SK-N-SH (cell line): ENCODE measurements around the gene GUCY2D.

Source experiments
- EZH2phosphoT487 ChIP-seq: fragments of 200-600 bp; sonication (generic); IDR thresholded peaks from 2 replicates; pipeline ENCODE4 v1.6.1; 2017; ENCODE audit warnings: low read depth, mixed run types, mild to moderate bottlenecking, antibody characterized with exemption, moderate library complexity, borderline replicate concordance
- FOXM1 ChIP-seq: IDR thresholded peaks from 2 replicates; pipeline ENCODE4 v1.4.0; 2012; ENCODE audit warnings: low read depth, mild to moderate bottlenecking
- TF ChIP-seq, protein P1 (sequence below): fragments of 200-600 bp; sonication (generic); IDR thresholded peaks from 2 replicates; pipeline ENCODE4 v1.6.1; 2017; ENCODE audit warnings: antibody characterized with exemption, mild to moderate bottlenecking, moderate library complexity

DNA sequence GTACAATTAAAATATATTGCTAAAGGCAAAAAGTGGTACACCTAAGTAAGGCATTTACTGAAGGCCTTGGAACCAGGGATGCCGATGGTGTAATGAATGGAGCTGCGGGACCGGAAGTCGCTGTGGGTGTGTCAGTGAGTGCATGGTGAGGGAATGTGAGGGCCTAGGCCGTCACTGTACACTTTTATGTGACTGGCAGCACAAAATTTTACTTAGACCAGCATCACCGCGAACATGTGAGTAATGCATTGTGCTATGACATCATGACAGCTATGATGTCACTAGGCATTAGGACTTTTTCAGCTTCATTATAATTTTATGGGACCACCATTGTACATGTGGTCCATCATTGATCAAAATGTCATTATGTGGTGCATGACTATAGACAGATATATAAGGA, 51.2 kb downstream of the GUCY2D start:
- TF ChIP-seq EZH2phosphoT487, result no peak
- TF ChIP-seq, protein P1, sequence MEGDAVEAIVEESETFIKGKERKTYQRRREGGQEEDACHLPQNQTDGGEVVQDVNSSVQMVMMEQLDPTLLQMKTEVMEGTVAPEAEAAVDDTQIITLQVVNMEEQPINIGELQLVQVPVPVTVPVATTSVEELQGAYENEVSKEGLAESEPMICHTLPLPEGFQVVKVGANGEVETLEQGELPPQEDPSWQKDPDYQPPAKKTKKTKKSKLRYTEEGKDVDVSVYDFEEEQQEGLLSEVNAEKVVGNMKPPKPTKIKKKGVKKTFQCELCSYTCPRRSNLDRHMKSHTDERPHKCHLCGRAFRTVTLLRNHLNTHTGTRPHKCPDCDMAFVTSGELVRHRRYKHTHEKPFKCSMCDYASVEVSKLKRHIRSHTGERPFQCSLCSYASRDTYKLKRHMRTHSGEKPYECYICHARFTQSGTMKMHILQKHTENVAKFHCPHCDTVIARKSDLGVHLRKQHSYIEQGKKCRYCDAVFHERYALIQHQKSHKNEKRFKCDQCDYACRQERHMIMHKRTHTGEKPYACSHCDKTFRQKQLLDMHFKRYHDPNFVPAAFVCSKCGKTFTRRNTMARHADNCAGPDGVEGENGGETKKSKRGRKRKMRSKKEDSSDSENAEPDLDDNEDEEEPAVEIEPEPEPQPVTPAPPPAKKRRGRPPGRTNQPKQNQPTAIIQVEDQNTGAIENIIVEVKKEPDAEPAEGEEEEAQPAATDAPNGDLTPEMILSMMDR, result no peak
- TF ChIP-seq FOXM1, result no peak
